ENCODE results near the gene RAB36. TPM values are rescaled to one million over a fixed set of nuclear protein-coding genes. Genes with fewer than 3 reads are reported as not detected.

Gene RAB36
- total RNA-seq, 4 donors from 2014 or later: 1.2 to 3.6 (median 1.8) TPM

- H3K4me3 ChIP-seq (ENCODE audit: low read depth, poor library complexity, severe bottlenecking): no peak overlapping the region
- 35 to 56% methylated on average over 5 of the region's 5 CpGs for WGBS, 2 donors
- intact Hi-C loops (cut with DNase I; ENCODE audit: low total_unique reads): no loop called here
- TF ChIP-seq, protein P1, sequence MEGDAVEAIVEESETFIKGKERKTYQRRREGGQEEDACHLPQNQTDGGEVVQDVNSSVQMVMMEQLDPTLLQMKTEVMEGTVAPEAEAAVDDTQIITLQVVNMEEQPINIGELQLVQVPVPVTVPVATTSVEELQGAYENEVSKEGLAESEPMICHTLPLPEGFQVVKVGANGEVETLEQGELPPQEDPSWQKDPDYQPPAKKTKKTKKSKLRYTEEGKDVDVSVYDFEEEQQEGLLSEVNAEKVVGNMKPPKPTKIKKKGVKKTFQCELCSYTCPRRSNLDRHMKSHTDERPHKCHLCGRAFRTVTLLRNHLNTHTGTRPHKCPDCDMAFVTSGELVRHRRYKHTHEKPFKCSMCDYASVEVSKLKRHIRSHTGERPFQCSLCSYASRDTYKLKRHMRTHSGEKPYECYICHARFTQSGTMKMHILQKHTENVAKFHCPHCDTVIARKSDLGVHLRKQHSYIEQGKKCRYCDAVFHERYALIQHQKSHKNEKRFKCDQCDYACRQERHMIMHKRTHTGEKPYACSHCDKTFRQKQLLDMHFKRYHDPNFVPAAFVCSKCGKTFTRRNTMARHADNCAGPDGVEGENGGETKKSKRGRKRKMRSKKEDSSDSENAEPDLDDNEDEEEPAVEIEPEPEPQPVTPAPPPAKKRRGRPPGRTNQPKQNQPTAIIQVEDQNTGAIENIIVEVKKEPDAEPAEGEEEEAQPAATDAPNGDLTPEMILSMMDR (IDR thresholded peaks at IDR 0.05): no peak
- TF ChIP-seq POLR2A (IDR thresholded peaks at IDR 0.05): no peak
- no peak for DNase-seq (ENCODE audit: low spot score in 2 of 2)
These were observed 48.6 kb downstream of the RAB36 start for GRCh38 chr22:23193882-23194281.

DNA sequence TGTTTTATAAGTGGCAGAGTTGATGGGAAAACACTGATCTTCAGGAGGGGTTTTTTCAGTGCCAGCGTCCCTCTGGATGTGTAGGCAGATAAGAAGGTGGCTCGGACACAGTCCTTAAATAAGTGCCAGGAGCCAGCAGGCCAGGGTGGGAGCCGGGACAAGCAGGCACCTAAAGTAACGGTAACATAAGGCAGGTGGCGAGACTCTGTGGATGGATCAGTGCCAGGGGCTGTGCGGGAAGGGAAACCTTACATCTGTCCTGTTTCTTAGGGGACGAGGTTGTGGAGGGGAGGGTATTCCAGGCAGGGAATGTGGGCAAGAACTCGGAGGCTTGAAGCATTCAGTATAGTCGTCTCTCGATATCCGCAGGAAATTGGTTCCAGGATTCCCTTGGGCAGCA, 50.9 kb downstream of the RAB36 start:
- 81 to 92% methylated on average over 11 of the region's 11 CpGs for WGBS, 2 donors
- intact Hi-C loops (cut with DNase I; ENCODE audit: low total_unique reads): no loop called here
- no peak for DNase-seq (ENCODE audit: low spot score in 2 of 2)
- H3K4me3 ChIP-seq (ENCODE audit: low read depth, poor library complexity, severe bottlenecking): no peak overlapping the region
- TF ChIP-seq POLR2A (IDR thresholded peaks at IDR 0.05): no peak
- TF ChIP-seq, protein P1 (IDR thresholded peaks at IDR 0.05): no peak

DNA sequence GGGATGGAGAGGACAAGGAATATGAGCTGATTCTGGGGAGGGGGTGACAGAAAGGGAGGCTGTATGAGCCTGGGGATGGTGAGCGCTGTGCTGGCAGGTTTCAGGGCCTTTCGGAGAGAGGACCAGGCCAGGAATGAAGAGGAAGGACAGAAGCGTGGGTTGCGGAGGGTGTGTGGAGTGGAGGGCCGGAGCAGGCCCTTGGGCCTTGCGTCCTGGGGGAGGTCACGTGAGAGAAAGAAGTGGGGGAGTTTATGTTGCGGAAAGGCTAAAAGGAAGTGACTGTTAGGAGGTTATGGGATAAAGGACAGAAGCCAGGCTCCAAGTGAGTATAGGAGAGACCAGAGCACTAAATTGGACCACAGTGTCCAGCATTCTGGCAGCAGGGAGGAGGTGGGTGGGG, 52.6 kb downstream of the RAB36 start:
- H3K4me3 ChIP-seq (ENCODE audit: low read depth, poor library complexity, severe bottlenecking): no peak overlapping the region
- TF ChIP-seq POLR2A (IDR thresholded peaks at IDR 0.05): no peak
- TF ChIP-seq, protein P1 (IDR thresholded peaks at IDR 0.05): no peak
- DNase-seq (ENCODE audit: low spot score in 2 of 2): no peak
- 89 to 96% methylated on average over 8 of the region's 8 CpGs for WGBS, 2 donors
- intact Hi-C loops (cut with DNase I; ENCODE audit: low total_unique reads): no loop called here

- TF ChIP-seq POLR2A (IDR thresholded peaks at IDR 0.05): no peak
- TF ChIP-seq, protein P1 (IDR thresholded peaks at IDR 0.05): no peak
- H3K4me3 ChIP-seq (ENCODE audit: low read depth, poor library complexity, severe bottlenecking): no peak overlapping the region
- 68 to 78% methylated on average over 8 of the region's 8 CpGs for WGBS, 2 donors
- intact Hi-C loops (cut with DNase I; ENCODE audit: low total_unique reads): no loop called here
- no peak for DNase-seq (ENCODE audit: low spot score in 2 of 2)
These were observed 53.9 kb downstream of the RAB36 start for GRCh38 chr22:23199159-23199558.

GRCh38 chr22:23200898-23201297, 55.6 kb downstream of the RAB36 start:
- WGBS, 2 donors: 89 to 91% methylated on average over 5 of the region's 5 CpGs
- no peak for DNase-seq (ENCODE audit: low spot score in 2 of 2)
- H3K4me3 ChIP-seq (ENCODE audit: low read depth, poor library complexity, severe bottlenecking): no peak overlapping the region
- TF ChIP-seq, protein P1 (IDR thresholded peaks at IDR 0.05): no peak
- TF ChIP-seq POLR2A (IDR thresholded peaks at IDR 0.05): no peak
- intact Hi-C loops (cut with DNase I; ENCODE audit: low total_unique reads): no loop called here

DNA sequence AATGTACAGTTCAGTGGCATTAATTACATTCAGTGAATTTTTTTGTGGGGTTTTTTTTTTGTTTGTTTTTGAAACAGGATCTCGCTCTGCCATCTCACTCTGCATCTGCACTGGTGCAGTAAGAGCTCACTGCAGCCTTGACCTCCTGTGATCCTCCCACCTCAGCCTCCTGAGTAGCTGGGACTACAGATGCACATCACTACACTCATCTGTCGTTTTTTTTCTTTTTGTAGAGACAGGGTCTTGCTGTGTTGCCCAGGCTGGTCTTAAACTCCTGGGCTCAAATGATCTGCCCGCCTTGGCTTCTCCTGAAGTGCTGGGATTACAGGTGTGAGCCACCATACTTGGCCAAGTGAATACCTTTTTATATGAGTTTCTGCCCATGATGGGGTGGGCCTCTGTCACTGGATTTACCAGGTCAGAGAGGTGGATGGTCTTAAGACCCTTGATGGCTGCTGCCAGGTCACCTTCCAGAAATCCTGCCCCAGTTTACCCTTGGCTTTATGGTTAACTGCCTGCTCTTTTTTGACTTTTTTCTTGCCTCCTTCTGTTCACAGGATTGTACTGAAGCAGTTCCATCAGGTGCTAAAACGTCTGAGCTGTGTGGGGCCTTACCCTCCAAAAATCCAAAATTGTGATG, 57.7 kb downstream of the RAB36 start:
- TF ChIP-seq POLR2A (IDR thresholded peaks at IDR 0.05): no peak
- TF ChIP-seq, protein P1 (IDR thresholded peaks at IDR 0.05): no peak
- WGBS, 2 donors: 84 to 88% methylated on average over 4 of the region's 4 CpGs
- no peak for DNase-seq (ENCODE audit: low spot score in 2 of 2)
- intact Hi-C loops (cut with DNase I; ENCODE audit: low total_unique reads): no loop called here
- no peak overlapping the region for H3K4me3 ChIP-seq (ENCODE audit: low read depth, poor library complexity, severe bottlenecking)

Measured in lower leg skin (tissue), 4 donors.